Ovary (tissue), 9 donors: ENCODE measurements around the gene TBR1. TPM values are rescaled to one million over a fixed set of nuclear protein-coding genes. Genes with fewer than 3 reads are reported as not detected.

Experiments
- DNase-seq, 5 donors: peaks; one replicate each; pipeline ENCODE4 v3.0.0-alpha.2; 2019 to 2020
- H3K27ac ChIP-seq, 2 donors: fragments of 200-600 bp; one replicate each; pipeline versions ENCODE4 v1.5.1 to v1.8.0; 2019 to 2022
- H3K27me3 ChIP-seq: fragments of 200-600 bp; one replicate; pipeline ENCODE4 v1.8.0; 2022
- H3K36me3 ChIP-seq: fragments of 200-600 bp; sonication (generic); one replicate; pipeline ENCODE4 v1.5.1; 2019
- H3K4me1 ChIP-seq: one replicate; pipeline ENCODE4 v1.8.1; 2013; ENCODE audit warnings: mild to moderate bottlenecking, moderate library complexity; ENCODE audit not compliant: insufficient read depth
- H3K4me3 ChIP-seq: fragments of 200-600 bp; sonication (generic); one replicate; pipeline ENCODE4 v1.5.1; 2017
- H3K9me3 ChIP-seq, 2 donors: fragments of 200-600 bp in 1 of 2; sonication (generic) in 1 of 2; one replicate each; pipeline versions ENCODE4 v1.5.1 to v1.8.1; 2013 to 2019; ENCODE audit warnings: mild to moderate bottlenecking in 1 of 2, moderate library complexity in 1 of 2
- CTCF ChIP-seq, 3 donors: fragments of 450-650 bp in 2 of 3; fragments of 200-600 bp in 1 of 3; IDR thresholded peaks; one replicate each; pipeline versions ENCODE4 v1.5.1 to v1.8.0; 2016 to 2022; ENCODE audit warnings: antibody characterized with exemption in 3 of 3, mild to moderate bottlenecking in 1 of 3
- EP300 ChIP-seq: sonication (generic); formaldehyde crosslinking; IDR thresholded peaks from one replicate; pipeline ENCODE4 v1.6.1; 2017; ENCODE audit warnings: antibody characterized with exemption
- POLR2A ChIP-seq: fragments of 450-650 bp; IDR thresholded peaks from one replicate; pipeline ENCODE4 v1.6.1; 2017; ENCODE audit warnings: antibody characterized with exemption, mild to moderate bottlenecking, moderate library complexity
- WGBS, 3 donors: extraction: QIAGEN DNeasy Blood & Tissue Kit in 1 of 3; methylation state at CpG; one replicate each; pipeline versions ENCODE4 v1.1.5 to v1.1.7; 2013 to 2017; 5-methylcytosine and 5-hydroxymethylcytosine counted together
- intact Hi-C, 4 donors: fragments of 100-400 bp; cut with DNase I; formaldehyde crosslinking; loops; one replicate each; pipeline versions ENCODE4 v1.11.0 to v1.15.1; 2022 to 2023
- polyA plus RNA-seq, 2 donors: library from polyadenylated mRNA; stranded (reverse); fragments of 200-250 nt in 1 of 2; fragments of 350-450 nt in 1 of 2; fragmentation: Illumina TruSeq in 1 of 2; extraction: RNeasy Lipid Tissue Mini Kit (QIAGEN cat#74804) in 1 of 2; gene quantifications; one replicate each; pipeline ENCODE4 v1.2.3, GENCODE V29; 2013 to 2014
- total RNA-seq, 7 donors: library from RNA; depleted of rRNA in 2 of 7; stranded (reverse); fragments of >200 nt in 2 of 7; fragmentation: NEBNext Ultra II Directional in 3 of 7; extraction: Animal tissue kit (Norgen Biotek cat#: 25700) in 3 of 7; gene quantifications; one replicate each; pipeline versions ENCODE4 v1.1.0 to v1.2.4, GENCODE V29; 2016 to 2023
- donor health status: DM: no; HTN: no; CAD: no; lungs with moderate emphysema.
- donor health status: DM: no; HTN: no; CAD: no.
- donor health status: Bipolar disorder and iron deficiency.
- donor health status: DM: yes; HTN: yes; CAD: no.
- donor health status: DM: no; HTN: no; CAD: no.
- donor health status: DM: yes; HTN: yes; CAD: no.

TBR1 gene
- total and polyA plus RNA-seq, 9 donors: not detected

GRCh38 chr2:161418715-161419637 is 2.9 kb downstream of the TBR1 start:
- Histone ChIP-seq H3K4me1 (peaks cover 15% of the 10 kb centered on the region), H3K36me3 (no peaks in the 10 kb centered on the region), H3K4me3 (no peak overlapping the region), H3K27ac (no peak overlapping the region), H3K27me3 (peaks cover 2% of the 10 kb centered on the region), H3K9me3 (peaks cover 0 to 3% of the 10 kb centered on the region in 2 donors)
- no peak for DNase-seq
- intact Hi-C loops: no loop called here
- WGBS, 3 donors: 7 to 8% (median 7%) methylated on average over 47 to 49 of the region's 49 CpGs
- TF ChIP-seq EP300 (no peak), POLR2A (no peak), CTCF (IDR thresholded peaks at IDR 0.05) (no peak)

GRCh38 chr2:161419638-161420190 is 3.6 kb downstream of the TBR1 start:
- intact Hi-C loops: no loop called here
- 72 to 91% (median 89%) methylated on average over 3 of the region's 3 CpGs for WGBS, 3 donors
- Histone ChIP-seq H3K27ac (no peak overlapping the region), H3K9me3 (peaks cover 0 to 3% of the 10 kb centered on the region in 2 donors), H3K27me3 (peaks cover 2% of the 10 kb centered on the region), H3K36me3 (no peaks in the 10 kb centered on the region), H3K4me1 (peaks cover 12% of the 10 kb centered on the region), H3K4me3 (no peak overlapping the region)
- DNase-seq: no peak
- no peak for TF ChIP-seq EP300
- no peak for TF ChIP-seq CTCF (IDR thresholded peaks at IDR 0.05)
- TF ChIP-seq POLR2A: no peak

- Histone ChIP-seq H3K4me3 (no peak overlapping the region), H3K4me1 (peaks cover 12% of the 10 kb centered on the region), H3K36me3 (no peaks in the 10 kb centered on the region), H3K27me3 (peaks cover 2% of the 10 kb centered on the region), H3K9me3 (peaks cover 0 to 7% of the 10 kb centered on the region in 2 donors), H3K27ac (no peak overlapping the region)
- TF ChIP-seq EP300 (no peak), CTCF (IDR thresholded peaks at IDR 0.05) (no peak), POLR2A (no peak)
- no peak for DNase-seq
- WGBS, 3 donors: 58 to 80% (median 76%) methylated on average over 11 of the region's 11 CpGs
- intact Hi-C loops: no loop called here
These were observed 4.4 kb downstream of the TBR1 start for GRCh38 chr2:161420406-161421074.

- intact Hi-C loops: no loop called here
- no peak for TF ChIP-seq CTCF (IDR thresholded peaks at IDR 0.05)
- TF ChIP-seq EP300: no peak
- no peak for TF ChIP-seq POLR2A
These were observed 5.6 kb downstream of the TBR1 start for GRCh38 chr2:161421686-161422085.

More at GRCh38 chr2:161421686-161422085, 5.6 kb downstream of the TBR1 start:
- WGBS, 3 donors: 52 to 67% (median 55%) methylated on average over 2 of the region's 2 CpGs
- Histone ChIP-seq H3K27ac (no peak overlapping the region), H3K36me3 (no peaks in the 10 kb centered on the region), H3K4me3 (no peak overlapping the region), H3K9me3 (peaks cover 0 to 11% of the 10 kb centered on the region in 2 donors), H3K27me3 (peaks cover 7% of the 10 kb centered on the region), H3K4me1 (peaks cover 10% of the 10 kb centered on the region)
- no peak for DNase-seq
